ENCODE results near the gene LCN10.

- TF ChIP-seq OSR1 (CRISPR knock-in tag; IDR thresholded peaks at IDR 0.05) (no peak), ARNTL (CRISPR knock-in tag; IDR thresholded peaks at IDR 0.05; ENCODE audit: borderline replicate concordance, low read depth) (no peak), ZFP30 (CRISPR knock-in tag; IDR thresholded peaks at IDR 0.05) (no peak)
These were observed 18.8 kb upstream of the LCN10 start for GRCh38 chr9:136761545-136761981.
